ENCODE data around the gene ATP6AP2.
"Not testable (repeated sequence)": the region's sequence is repeated elsewhere in the genome, so short reads cannot be mapped to it uniquely, and the experiment has no call there.

Gene ATP6AP2

DNA sequence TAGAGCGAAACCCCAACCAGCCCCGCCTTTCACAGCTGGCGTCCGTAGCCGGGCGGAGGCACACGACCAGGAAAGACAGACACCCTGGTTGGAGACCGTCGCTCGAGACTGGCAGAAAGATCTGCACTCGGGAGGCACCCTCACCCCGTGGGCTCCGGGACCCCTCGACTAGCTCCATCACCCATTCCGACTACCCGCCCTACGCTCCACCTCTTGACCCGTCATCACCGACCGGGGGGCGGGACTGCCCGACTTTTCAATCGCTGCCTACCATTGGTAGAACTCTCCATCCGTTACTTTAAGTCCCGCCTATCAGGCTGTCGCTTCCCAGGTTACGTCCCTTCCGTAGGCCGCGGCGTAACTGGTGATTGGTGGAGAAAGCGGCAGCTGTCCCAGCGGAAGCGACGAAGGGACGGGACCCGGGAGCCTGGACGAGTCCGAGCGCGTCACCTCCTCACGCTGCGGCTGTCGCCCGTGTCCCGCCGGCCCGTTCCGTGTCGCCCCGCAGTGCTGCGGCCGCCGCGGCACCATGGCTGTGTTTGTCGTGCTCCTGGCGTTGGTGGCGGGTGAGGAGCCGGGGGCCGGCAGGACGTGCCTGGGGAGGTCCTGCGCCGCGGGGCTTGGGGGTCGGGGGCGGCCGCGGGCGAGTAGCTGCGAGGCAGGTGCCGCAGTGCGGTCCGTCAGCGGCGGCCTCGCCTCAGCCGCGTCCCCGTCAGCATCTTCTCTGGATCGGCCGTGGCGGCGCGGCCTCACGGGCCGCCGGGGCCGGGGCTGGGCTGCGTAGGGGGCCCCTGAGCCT is at the start of gene ATP6AP2:
Gene ATP6AP2 (plus strand): TSS at position 434 of the 799 bp plus-strand sequence. CDS start 96 bp downstream, at position 530.
- DNase-seq (ENCODE audit: low read depth), result peak; percentile 76

DNA sequence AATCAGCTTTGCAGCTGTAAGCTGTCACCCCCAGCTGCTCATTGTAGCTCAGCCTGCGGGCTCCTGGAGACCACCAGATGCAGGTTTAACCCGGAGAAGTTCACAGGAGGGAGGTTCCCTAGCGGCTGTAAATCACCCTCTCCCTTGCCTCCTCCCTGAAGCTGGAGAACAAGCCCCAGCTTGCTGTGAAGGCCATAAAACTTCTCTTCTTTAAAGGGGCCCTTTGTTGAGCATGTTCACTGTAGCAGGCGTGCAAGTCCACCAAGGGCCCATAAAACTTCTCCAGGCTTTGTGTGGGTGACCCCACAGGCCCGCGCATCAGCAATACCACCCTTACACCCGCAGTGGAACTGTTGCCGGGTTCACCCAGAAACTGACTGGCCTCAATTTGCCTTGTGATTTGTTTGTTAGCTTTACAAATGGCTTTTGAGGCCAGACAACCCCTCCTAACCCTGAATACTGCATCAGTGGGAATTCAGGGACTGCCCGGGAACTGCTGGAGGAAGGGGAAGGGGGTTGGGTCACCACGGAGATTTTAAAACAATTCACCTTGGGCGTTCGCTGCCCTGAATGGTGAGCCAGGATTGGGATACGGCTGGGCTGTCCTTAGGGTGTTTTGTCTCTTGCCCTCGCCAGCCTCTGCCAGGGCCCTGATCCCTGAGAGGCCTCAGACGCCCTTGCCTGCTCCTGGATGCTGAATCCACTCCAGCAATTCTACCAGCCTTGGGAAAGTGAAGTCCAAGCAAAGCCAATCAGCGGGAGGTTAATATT is 49.5 kb upstream of the ATP6AP2 start:
- DNase-seq (ENCODE audit: low read depth), result no peak

GRCh38 chrX:40537310-40537709 is 43.5 kb upstream of the ATP6AP2 start:
- no peak for DNase-seq (ENCODE audit: low read depth)

GRCh38 chrX:40538406-40538805 is 42.4 kb upstream of the ATP6AP2 start:
- no peak for DNase-seq (ENCODE audit: low read depth)

DNA sequence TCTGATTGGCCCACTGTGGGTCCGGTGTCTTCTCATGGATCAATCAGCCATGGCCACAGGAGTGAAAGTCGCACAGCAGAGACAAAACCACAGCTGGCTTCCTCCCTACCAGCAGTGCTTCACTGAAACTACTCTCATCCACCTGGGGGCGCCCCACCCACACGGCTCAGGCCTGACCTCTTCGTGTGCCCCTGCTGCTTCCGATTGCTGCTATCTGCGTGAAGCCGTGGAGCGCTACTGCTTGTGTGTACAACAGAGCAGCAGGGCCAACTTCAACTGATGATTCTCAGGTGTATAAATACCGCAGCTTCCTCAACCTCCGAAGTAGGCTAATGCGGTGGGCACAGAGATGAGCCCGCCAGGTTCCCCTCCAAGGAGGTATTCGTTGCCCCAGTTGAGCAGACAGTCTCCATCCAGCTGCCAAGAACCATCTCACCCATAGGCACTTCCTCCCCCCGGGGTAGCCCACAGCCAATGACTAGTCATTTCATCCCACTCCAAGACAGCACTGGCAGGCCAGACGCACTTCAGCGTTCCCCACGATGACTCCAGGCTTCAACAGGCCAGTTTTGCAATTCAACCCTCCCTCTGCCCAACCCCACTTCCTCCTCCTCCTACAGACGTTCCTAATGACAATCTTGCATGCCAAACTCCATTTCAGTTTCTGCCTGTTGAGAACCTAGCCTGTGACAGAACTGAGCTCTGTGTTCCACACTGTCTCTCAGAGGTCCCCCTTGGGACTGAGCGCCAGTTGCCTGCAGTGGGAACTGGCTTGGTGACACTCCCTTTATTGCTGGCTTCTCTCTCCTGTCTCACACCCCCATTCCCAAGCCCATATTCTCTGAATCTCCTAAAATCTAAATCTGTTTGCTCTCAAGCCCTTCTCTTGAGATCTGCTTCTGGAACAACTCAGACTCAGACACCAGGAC is 41.3 kb upstream of the ATP6AP2 start:
- no peak for DNase-seq (ENCODE audit: low read depth)

DNA sequence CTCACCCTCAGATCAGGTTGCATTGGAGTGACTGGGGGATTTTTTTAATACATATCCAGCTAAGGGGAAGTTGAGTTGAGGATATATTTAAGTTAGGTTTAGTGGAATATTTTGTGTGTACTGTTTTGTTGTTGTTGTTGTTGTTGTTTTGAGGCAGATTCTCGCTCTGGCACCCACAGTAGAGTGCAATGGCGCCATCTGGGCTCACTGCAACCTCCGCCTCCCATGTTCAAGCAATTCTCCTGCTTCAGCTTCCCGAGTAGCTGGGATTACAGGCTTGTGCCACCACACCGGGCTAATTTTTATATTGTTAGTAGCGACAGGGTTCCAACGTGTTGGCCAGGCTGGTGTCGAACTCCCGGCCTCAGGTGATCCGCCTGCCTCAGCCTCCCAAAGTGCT is 38.6 kb upstream of the ATP6AP2 start:
- no peak for DNase-seq (ENCODE audit: low read depth)

- DNase-seq (ENCODE audit: low read depth), result no peak
Measured at GRCh38 chrX:40542972-40543371, 37.8 kb upstream of the ATP6AP2 start.

- no peak for DNase-seq (ENCODE audit: low read depth)
Measured at GRCh38 chrX:40543661-40544328, 37.0 kb upstream of the ATP6AP2 start.

- DNase-seq (ENCODE audit: low read depth), result no peak
Measured at GRCh38 chrX:40544343-40545266, 36.2 kb upstream of the ATP6AP2 start.

- no peak for DNase-seq (ENCODE audit: low read depth)
Measured at GRCh38 chrX:40546870-40547269, 33.9 kb upstream of the ATP6AP2 start.

GRCh38 chrX:40550066-40550465 is 30.7 kb upstream of the ATP6AP2 start:
- no peak for DNase-seq (ENCODE audit: low read depth)

- DNase-seq (ENCODE audit: low read depth), result no peak
Measured at GRCh38 chrX:40552768-40553167, 28.0 kb upstream of the ATP6AP2 start.

GRCh38 chrX:40558590-40558989 is 22.2 kb upstream of the ATP6AP2 start:
- DNase-seq (ENCODE audit: low read depth), result no peak

DNA sequence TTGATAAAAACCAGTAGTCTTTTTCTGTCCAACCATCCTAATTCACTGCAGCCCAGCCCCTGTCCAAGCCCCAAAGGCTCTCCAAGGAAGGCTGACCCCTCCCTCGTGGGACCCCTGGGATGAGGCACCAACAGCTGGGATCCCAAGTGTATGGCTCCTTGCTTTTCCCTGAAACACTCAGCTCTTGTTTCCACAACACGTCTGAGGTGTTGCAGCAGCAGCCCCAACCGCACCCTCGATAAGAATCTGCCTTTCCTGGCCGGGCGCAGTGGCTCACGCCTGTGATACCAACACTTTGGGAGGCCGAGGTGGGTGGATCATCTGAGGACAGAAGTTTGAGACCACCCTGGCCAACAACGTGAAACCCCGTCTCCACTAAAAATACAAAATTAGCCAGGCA is 17.0 kb upstream of the ATP6AP2 start:
- DNase-seq (ENCODE audit: low read depth), result no peak

DNA sequence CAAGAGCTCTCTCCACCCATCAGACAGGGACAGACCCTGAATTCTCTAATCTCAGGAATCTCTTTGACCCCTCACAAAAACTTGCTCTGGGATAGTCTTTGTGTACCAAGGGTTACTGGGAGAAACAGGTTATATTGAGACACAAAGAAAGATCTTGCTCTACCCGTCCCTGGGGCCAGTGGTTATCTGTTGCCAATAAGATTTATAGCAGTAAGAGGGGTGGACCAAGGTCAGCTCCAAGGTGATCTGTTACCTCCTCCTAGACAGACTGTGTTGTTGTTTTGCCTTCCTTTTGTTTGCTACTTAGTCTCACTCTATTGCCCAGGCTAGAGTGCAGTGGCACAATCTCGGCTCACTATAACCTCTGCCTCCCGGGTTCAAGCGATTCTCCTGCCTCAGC is 16.3 kb upstream of the ATP6AP2 start:
- DNase-seq (ENCODE audit: low read depth), result no peak

DNA sequence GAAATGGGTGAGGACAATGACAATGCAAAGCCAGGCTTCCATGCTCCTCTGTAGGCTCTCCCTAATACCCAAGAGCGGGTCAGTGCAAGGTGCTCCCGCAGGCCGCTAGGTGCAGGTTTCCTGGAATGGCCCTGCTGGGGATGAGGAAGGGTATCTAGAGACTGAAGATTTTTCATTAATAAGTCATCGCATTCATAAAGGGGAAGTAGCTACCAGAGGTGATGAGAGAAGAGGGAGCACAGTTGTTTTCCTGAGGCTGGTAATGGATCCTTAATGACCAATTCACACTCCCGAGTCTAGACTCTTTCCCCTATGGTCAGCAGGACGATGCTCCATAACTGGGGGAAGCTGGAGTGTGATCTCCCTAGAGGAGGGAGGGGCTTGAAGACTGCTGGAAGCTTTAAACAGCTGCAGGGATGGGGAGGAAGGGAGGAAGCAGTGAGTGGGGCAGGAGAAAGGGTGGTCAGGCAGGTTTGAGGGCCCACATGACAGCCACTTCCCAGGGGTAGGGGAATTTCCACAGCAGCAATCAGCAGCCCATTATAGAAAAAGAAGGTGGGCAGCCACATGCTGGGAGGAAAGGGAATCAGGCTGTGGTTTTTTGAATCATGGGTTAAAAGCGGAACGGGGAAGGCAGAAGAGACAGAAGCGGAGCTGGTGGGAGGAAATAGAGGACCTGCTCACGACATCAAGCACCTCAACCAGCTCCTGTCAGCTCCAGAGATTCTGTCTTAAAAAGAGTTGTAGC is 10.2 kb upstream of the ATP6AP2 start:
- no peak for DNase-seq (ENCODE audit: low read depth)

DNA sequence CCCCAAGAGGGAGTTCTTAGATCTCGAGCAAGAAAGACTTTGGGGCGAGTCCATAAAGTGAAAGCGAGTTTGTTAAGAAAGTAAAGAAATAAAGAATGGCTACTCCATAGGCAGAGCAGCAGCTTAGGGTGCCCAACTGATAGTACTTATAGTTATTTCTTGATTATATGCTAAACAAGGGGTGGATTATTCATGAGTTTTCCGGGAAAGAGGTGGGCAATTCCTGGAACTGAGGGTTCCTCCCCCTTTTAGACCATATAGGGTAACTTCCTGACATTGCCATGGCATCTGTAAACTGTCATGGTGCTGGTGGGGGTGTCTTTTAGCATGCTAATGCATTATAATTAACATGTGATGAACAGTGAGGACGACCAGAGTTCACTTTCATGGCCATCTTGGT is 9.6 kb upstream of the ATP6AP2 start:
- not testable (repeated sequence) for DNase-seq (ENCODE audit: low read depth)

GRCh38 chrX:40571600-40571999 is 9.2 kb upstream of the ATP6AP2 start:
- DNase-seq (ENCODE audit: low read depth), result no peak

DNA sequence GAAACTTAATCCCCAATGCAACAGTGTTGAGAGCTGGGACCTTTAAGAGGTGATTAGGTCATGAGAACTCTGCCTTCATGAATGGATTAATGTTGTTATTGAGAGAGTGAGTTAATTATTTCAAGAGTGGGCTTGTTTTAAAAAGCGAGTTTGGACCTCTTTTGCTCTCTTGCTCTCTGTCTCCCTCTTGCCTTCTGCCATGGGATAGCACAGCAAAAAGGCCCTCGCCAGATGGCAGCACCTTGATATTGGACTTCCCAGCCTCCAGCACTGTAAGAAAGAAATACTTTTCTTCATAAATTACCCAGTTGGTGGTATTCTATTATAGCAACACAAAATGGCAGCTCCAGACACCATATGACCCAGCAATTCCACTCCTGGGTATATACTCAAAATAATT is 7.0 kb upstream of the ATP6AP2 start:
- DNase-seq (ENCODE audit: low read depth), result no peak

DNA sequence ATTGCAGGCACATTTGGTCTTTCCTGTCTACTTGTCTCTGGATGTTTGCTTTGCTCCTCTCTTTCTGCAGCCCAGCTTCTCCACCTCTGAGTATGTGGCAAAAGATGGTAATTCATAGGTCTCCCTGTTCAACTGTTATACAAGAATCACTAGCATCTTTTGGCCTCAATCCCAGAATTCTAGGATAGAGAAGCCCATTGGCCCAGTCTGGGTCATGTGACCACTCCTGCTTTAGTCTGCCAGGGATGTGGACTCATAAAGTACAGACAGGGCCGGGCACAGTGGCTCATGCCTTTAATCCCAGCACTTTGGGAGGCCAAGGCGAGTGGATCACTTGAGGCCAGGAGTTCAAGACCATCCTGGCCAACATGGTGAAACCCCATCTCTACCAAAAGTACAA is 5.4 kb upstream of the ATP6AP2 start:
- DNase-seq (ENCODE audit: low read depth), result not testable (repeated sequence)
